Activated CD4-positive, alpha-beta T cell treated with anti-CD3 and anti-CD28 coated beads, Interleukin-2, amount 50 U/mL, for 16 hours (primary cell): ENCODE measurements around the gene ABCB8.
A peak's percentile ranks its signal among the peaks of the same experiment; 100 is the strongest.

Source experiments
- DNase-seq: peaks from one replicate; pipeline ENCODE4 v3.0.0-alpha.2; 2020

The ABCB8 gene

DNA sequence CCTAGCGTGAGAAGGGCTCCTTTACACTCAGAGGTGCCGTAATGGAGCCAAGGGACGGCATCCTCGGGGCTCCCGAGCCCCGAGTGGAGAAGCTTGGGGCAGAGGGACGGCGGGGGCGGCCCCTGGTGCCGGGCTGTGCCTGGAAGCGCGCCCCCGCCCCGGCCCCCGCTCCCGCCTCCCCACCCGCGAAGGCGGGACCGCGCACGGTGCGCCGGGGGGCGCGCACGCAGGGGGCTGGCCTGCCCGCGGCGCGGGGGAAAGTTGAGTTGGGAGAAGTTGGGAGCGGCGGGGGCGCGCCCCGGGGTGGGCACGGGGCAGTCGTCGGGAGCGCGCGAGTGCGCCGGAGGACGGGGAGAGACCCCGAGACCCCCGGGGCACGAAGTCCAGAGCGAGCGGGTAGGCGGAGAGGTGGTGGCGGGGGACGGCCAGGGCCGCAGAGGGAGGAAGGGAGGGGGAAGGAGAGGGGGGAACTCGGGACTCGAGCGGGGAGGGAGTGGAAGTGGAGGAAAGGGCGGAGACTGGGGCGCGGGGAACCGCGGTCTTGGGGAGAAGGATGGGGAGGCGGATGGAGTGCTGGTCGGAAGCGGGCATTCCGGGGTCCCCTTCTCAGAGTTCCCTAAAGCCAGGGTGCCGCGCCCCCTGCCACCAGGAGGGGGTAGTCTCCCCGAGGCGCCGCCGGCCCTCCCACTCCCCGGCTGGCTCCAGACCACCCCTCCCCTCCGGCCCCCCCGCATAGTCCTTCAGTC lies 31.3 kb downstream of the ABCB8 start, which contains the start of gene SLC4A2:
TSS of gene SLC4A2 (plus strand) at position 223 of the 746 bp plus-strand sequence. CDS start 2,399 bp downstream, outside the sequence.
- peak; percentile 72 for DNase-seq

DNA sequence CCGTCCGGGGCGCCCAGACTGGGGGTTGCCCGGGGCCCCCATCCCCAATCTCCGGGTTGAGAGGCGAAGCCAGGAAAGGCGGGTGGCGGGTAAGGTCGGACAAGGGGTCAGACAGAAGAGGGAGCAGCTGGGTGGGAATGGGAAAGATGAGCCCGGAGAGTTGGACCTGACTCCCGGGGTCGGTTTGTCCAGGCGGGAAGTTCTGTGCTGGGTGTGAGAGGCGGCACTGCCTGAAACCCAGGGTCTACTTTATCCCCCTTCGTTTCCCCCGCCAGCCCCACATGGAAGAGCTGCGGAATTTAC lies 31.8 kb downstream of the ABCB8 start:
- no peak for DNase-seq

DNA sequence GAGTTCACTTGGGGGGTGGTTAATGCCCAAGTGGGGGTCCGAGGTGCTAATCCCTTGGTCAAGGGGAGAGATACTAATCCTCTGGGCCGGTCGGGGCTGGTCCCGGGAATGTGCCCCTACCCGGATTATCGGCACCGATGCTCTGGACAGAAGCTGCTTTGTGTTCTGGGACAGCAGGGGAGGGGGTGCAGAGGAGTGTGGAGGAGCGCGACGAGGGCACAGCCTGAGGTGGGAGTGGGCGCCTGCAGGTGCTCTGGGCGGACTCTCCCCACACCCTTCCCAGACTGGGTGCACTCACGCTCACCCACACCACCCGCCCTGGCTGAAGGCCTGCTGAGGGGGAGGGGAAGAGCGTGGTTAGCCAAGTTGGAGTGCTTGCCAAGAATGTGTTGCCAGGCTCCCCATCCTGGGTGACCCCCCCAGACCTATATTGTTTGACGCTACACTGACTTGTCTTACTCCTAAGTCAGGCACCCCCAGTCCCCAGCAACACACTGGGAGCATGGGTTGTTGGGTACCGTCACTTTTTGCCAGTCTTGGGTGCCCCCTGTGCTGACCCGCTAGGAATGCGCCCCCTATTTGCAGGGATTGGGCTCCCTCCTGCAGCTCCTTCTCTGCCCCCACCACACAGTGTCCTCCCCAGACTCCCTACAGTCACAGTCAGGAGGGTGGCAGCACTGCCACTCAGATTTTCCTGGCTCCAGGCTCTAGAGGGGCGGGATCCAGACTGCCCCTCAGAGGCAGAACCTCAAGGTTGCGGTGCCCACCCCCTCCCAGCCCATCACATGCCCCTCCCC lies 32.4 kb downstream of the ABCB8 start:
- DNase-seq: peak; percentile 22

DNA sequence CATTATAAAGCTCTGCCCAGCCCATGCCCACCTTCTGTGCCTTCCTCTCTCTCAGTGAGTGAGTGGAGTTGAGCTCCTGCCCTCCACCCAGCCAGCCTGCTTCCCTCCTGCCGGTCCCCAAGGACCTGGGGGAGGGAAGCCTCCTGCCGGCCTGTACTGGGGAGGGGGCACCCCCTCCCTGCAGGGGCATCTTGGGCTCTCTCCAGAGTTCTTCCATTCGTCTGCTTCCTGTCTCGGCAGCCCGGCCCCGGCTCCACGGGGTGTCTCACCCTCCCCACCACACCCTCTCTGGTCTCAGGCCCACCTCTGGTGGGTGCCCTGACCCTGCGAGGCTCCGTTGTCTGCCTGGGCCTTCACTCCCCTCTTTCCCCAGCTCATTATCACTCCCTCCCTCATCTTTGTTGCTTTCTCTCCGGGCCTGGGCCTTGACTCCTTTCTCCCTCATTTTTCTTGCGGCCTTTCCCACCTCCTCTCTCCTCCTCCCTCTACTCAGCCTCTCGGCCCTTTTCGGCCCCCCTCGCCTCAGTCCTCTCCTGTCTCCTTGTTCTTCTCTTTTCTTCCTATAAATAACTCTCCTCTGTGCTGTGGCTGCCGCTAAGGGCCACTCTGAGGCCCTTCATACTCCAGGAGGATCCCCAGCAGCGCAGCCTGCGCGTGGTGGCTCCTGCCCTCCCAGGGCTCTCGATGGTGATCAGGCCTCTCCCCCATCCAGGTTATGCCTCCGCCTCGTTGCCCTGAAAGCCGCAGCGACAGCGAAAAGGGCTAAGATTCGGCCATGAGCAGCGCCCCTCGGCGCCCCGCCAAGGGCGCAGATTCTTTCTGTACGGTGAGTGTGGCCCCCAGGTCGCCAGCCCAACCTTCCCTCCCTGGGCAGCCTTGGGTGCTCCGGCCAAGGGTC lies 33.2 kb downstream of the ABCB8 start:
- no peak for DNase-seq

DNA sequence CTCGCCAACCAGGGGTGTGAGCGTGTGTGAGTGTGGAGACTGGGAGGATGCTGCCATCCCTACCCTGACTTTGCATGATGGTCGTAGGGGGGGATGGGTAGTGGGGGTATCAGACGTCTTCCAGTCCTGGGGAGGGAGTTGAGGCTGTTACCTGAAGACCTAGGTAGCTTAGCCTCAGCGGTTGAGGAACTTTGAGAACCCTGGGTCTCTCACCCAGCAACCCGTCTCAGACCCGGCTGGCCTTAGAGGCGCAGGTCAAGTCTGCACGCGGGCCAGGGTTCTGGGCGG lies 33.8 kb downstream of the ABCB8 start:
- no peak for DNase-seq

DNA sequence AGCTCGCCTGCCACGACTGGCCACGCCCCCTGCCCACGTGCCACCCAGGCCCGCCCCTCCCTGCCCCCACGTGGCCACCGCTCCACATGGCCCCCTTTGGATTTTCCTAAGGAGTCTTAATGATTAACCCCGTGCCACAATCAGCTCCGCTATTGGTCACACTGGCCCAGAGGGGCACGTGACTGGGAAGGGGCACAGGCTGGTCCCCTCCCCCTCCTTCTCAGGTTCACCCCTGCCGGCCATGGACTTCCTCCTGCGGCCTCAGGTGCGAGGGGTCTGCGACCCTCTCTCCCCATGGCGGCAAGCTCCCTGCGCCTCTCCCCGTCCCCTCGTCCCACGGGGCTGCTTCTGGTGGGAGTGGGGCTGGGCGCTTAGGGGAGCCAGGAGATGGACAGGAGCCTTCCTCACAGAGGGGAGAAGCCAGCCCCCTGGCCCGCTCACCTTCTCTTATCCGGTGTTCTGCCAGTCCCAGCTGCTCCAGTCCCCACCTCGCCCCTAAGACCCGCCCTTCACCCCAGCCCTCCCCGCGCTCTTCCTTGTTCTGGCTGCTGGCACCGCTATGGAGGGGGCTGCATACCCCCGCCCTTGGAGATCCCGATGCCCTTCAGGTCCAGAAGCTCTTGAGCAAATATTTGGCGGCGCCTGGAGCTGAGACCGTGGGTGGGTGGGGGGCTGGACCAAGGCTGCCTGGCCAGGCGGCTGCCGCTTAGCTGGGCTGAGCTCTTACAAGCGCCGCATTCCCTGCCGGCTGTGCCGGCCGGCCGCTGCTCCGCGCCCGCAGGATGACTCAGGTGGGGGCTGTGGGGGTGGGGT lies 34.4 kb downstream of the ABCB8 start:
- DNase-seq: no peak

DNA sequence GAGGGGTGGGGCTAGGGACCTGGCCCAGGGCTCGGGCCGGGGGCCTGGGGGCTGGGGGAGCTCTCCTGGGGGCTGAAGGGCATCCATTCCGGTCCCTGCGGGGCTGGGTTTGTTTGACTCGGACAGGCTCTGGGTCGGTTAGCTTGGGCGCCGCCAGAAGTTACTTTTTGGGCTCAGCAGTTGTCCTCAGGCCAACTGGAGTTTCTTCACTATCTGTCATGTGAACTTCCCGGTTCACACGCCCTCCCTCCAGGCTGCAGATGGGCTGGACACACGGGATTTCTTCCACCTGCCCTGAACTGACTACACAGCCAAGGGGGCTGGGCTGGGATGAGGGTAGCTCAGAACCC lies 34.9 kb downstream of the ABCB8 start:
- DNase-seq: no peak

DNA sequence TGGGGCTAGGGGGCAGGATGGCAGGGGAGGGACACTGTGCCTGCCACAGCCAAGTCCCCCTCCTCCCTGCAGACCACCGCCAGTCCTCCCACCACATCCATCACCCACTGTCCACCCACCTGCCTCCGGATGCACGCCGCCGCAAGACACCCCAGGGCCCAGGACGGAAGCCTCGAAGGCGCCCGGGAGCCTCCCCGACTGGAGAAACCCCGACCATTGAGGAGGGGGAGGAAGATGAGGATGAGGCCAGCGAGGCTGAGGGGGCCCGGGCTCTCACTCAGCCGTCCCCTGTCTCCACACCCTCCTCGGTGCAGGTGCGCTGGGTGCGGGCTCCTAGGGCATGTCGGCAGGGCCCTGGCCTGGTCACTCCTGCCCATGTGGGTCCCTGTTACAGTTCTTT lies 36.2 kb downstream of the ABCB8 start:
- DNase-seq: no peak

DNA sequence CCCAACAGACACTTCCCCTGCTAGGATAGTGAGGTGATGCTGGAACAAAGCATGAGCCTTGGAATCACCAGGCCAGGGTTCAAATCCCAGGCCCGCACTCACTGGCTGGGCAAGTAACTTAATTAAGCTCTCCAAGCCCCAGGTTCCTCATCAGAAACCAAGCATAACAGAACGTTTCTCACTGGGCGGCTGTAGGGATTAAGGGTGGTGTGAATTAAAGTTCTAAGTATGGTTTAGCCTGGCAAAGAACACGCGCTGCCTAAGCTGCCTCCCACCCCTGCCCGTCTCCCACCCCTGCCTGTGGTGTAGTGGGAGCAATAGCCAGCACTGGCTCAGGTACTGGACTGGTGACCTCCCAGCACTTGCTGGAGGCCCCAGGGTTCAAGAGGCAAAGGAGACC lies 36.7 kb downstream of the ABCB8 start:
- DNase-seq: no peak

DNA sequence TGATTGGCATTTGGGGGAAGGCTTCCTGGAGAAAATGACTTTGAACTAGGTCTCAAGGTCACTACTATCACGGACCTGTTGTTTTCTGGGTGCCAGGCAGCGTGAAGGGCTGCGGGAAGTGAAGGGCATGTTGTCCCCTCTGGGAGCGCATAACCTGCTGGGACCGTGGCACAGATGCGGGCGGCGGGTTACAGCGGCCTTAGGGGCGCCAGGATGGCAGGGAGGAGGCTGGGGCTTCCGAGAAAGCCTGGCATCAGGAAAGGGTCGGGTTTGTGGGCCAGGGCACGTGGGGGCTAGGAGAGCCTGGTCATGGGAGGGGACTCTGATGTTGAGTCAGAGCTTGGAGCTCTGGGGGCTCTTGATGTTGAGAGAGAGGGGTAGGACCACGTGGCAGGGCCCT lies 37.3 kb downstream of the ABCB8 start:
- no peak for DNase-seq

DNA sequence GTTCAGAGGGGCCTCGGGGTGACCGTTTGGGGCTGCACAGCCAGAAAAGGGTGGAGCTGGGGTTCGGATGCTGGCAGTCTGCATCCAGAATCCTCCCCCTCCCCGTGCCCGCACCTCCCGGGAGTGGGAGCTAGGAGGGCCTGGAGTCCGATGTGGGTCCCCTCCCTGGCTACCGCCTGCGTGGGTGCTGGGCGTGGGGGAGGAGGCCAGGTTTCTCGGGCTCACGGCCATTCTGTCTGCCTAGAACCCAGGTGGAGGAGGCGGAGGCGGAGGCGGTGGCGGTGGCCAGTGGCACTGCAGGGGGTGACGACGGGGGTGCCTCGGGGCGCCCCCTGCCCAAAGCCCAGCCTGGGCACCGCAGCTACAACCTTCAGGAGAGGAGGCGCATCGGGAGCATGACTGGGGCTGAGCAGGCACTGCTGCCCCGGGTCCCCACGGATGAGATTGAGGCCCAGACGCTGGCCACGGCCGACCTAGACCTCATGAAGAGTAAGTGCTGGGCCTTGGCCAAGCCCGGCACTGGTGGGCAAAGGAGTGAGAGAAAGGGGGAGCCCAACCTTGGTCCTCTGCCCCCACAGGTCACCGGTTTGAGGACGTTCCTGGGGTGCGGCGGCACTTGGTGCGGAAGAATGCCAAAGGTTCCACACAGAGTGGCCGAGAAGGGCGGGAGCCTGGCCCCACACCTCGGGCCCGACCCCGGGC lies 38.2 kb downstream of the ABCB8 start:
- no peak for DNase-seq

DNA sequence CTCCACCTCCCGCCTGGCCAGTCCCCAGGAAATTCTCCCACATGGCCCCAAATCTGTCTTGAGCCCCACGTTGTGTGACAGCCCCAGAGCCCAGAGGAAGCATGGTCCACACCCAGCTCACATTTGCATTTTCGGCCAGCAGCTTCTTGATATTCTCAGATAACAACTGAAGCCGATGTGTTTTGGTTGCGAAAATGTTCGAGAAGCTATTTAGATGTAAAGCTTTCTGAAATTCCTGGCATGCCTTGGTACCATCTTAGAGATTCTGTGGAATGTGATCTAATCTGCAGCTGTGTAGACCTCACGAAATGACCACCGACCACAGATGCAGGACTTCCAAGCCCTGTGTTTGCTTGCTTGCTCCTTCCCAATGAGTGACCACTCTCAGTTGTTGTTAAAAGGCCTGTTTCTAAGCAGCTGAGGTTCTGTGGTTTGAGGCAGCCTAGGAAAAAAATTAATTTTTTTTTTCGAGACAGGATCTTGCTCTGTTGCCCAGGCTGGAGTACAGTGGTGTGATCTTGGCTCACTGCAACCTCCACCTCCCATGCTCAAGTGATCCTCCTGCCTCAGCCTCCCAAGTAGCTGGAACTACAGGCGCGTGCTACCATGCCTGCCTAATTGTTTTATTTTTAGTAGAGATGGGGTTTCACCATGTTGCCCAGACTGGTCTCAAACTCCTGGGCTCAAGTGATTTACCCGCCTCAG lies 40.0 kb downstream of the ABCB8 start:
- DNase-seq: no peak

DNA sequence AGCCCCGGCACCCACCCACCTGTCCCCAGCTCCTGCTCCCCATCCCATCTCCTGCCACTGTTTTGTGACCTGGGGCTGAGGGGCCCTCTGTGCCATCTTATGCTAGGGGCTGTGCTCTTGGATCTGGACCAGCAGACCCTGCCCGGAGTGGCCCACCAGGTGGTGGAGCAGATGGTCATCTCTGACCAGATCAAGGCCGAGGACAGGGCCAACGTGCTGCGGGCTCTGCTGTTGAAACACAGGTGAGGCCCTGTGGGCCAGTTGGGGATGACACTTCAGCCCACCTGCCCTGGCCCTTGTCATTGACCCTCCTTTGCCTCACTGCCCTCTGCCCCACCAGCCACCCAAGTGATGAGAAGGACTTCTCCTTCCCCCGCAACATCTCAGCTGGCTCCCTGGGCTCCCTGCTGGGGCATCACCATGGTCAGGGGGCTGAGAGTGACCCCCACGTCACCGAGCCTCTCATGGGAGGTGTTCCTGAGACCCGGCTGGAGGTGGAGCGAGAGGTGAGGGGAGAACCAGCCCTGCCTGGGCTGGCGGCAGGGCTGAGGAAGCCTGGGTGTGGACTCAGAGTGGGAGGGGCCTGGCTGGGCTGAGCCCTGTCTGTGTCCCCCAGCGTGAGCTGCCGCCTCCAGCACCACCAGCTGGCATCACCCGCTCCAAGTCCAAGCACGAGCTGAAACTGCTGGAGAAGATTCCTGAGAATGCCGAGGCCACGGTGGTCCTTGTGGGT lies 41.8 kb downstream of the ABCB8 start:
- no peak for DNase-seq

DNA sequence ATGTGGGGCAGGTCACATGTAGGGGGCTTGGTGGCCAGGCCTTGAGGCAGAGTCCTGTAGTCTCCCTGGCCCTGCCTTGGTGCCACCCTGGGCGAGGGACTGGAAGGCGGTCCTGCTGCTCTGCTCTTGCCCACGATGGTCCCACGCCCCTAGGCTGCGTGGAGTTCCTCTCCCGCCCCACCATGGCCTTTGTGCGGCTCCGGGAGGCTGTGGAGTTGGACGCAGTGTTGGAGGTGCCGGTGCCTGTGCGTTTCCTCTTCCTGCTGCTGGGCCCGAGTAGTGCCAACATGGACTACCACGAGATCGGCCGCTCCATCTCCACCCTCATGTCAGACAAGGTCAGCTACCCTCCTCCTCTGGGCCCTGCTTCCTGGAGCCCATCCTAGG lies 42.3 kb downstream of the ABCB8 start:
- DNase-seq: no peak

DNA sequence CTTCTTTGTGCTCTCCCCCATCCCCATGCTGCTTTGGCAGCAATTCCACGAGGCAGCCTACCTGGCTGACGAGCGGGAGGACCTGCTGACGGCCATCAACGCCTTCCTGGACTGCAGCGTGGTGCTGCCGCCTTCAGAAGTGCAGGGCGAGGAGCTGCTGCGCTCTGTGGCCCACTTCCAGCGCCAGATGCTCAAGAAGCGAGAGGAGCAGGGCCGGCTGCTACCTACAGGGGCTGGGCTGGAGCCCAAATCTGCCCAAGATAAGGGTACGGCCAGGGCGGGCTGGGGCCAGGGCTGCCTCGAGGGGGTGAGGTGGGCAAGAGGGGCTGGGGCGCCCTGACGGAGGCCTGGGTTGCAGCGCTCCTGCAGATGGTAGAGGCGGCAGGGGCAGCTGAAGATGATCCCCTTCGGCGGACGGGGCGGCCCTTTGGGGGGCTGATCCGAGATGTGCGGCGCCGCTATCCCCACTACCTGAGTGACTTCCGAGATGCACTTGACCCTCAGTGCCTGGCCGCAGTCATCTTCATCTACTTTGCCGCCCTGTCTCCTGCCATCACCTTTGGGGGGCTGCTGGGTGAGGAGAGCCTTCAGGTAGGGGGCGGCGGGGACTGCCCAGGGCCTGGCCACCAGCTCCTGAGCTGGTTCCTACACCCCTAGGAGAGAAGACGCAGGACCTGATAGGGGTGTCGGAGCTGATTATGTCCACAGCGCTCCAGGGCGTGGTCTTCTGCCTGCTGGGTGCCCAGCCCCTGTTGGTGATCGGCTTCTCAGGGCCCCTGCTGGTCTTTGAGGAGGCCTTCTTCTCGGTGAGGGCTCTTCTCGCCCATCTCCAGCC lies 43.0 kb downstream of the ABCB8 start:
- DNase-seq: no peak

DNA sequence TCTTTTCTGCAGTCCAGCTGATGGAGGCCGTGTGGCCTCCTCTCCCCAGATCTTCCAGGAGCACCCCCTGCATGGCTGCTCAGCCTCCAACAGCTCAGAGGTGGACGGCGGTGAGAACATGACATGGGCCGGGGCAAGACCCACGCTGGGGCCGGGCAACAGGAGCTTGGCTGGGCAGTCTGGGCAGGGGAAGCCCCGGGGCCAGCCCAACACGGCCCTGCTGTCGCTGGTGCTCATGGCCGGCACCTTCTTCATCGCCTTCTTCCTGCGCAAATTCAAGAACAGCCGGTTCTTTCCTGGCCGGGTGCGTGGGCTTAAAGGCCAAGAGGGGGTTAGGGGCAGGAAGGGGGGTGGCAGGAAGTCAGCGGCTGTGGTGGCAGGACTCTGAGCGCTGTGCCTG lies 45.7 kb downstream of the ABCB8 start:
- no peak for DNase-seq

DNA sequence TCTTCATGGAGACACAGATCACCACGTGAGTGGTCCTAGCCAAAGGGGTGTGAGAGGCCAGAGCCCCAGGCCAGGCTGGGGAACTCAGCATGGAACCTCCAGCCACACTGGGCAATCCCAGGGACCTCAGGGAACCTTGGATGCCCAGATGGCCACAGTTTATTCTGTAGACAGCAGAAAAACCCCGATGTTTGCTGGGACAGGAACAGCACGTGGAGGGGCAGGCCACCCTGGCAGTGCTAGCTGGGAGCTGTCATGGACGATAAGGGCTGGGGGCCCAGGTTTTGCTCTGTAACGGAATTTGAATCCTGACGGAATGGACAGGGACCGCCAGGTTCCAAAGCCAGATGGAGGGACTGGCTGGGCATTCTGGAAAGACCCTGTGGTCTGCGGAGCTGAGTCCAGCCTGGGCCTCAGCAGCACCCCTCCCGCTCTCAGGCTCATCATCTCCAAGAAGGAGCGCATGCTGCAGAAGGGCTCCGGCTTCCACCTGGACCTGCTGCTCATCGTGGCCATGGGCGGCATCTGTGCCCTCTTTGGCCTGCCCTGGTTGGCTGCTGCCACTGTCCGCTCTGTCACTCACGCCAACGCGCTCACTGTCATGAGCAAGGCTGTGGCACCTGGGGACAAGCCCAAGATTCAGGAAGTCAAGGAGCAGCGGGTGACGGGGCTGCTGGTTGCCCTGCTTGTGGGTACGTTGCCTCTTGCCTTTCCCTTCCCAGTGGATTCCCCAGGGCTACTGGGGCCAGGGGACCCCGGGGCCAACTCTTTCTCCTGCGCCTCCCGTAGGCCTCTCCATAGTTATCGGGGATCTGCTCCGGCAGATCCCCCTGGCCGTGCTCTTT lies 46.8 kb downstream of the ABCB8 start:
- no peak for DNase-seq

DNA sequence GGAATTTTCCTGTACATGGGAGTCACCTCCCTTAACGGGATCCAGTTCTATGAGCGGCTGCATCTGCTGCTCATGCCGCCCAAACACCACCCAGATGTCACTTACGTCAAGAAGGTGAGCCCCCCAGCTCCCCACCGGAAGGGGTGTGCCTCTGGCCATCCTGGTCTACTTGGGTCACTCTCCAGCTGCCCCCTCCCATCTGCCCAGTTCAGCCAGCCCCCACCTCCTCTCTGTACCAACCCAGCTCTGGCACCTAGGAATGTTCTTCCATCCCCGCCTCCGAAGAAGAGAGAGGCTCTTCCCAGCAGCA lies 47.4 kb downstream of the ABCB8 start:
- DNase-seq: no peak

DNA sequence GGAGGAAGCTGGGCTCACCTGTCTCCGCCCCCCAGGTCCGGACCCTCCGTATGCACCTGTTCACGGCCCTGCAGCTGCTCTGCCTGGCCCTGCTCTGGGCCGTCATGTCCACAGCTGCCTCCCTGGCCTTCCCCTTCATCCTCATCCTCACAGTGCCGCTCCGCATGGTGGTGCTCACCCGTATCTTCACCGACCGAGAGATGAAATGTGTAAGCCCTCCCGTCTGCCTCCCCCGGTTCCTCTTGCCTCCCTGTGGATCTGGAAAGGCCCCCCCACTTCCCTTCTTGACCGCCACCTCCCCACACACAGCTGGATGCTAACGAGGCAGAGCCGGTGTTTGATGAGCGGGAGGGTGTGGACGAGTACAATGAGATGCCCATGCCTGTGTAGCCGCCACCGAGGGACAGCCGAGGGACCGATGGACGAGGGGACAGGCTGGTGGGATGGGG lies 47.8 kb downstream of the ABCB8 start:
- DNase-seq: no peak
